Mesendoderm (in vitro differentiated cells): ENCODE measurements around the gene GGACT.

Experiments
- DNase-seq: peaks from one replicate; pipeline ENCODE4 v3.0.0; 2013
- H2AK5ac ChIP-seq: 2 replicates; pipeline ENCODE4 v1.6.1; 2013; ENCODE audit warnings: low read length, inconsistent platforms
- H2BK120ac ChIP-seq: 2 replicates; pipeline ENCODE4 v1.6.1; 2013; ENCODE audit warnings: low read depth, mild to moderate bottlenecking, low read length, moderate library complexity, mixed read lengths
- H2BK15ac ChIP-seq: replicated peaks from 2 replicates; pipeline ENCODE4 v1.6.1; 2013; ENCODE audit warnings: low read depth, mild to moderate bottlenecking, moderate library complexity
- H2BK5ac ChIP-seq: 2 replicates; pipeline ENCODE4 v1.6.1; 2013; ENCODE audit warnings: low read length, inconsistent platforms
- H3K18ac ChIP-seq: 2 replicates; pipeline ENCODE4 v1.6.1; 2013; ENCODE audit warnings: mild to moderate bottlenecking, low read length, mixed read lengths
- H3K23ac ChIP-seq: one replicate; pipeline ENCODE4 v1.6.1; 2013; ENCODE audit warnings: low read length
- H3K27ac ChIP-seq: 2 replicates; pipeline ENCODE4 v1.5.1; 2013; ENCODE audit warnings: low read depth, mild to moderate bottlenecking, inconsistent platforms, low read length, moderate library complexity
- H3K27me3 ChIP-seq: 2 replicates; pipeline ENCODE4 v1.6.1; 2013; ENCODE audit warnings: low read length, control low read depth, mild to moderate bottlenecking, inconsistent platforms; ENCODE audit not compliant: insufficient read depth, poor library complexity
- H3K36me3 ChIP-seq: 2 replicates; pipeline ENCODE4 v1.6.1; 2013; ENCODE audit warnings: low read length, inconsistent platforms; ENCODE audit not compliant: control insufficient read depth, insufficient read depth
- H3K4ac ChIP-seq: one replicate; pipeline ENCODE4 v1.6.1; 2013; ENCODE audit warnings: low read depth, mild to moderate bottlenecking, low read length, moderate library complexity
- H3K4me1 ChIP-seq: 2 replicates; pipeline ENCODE4 v1.6.1; 2013; ENCODE audit warnings: low read depth, low read length, inconsistent platforms; ENCODE audit not compliant: control insufficient read depth
- H3K4me2 ChIP-seq: 2 replicates; pipeline ENCODE4 v1.6.1; 2013; ENCODE audit warnings: low read length
- H3K4me3 ChIP-seq: 2 replicates; pipeline ENCODE4 v1.5.1; 2013; ENCODE audit warnings: mild to moderate bottlenecking, low read length
- H3K56ac ChIP-seq: one replicate; pipeline ENCODE4 v1.6.1; 2013; ENCODE audit warnings: low read length
- H3K79me1 ChIP-seq: 2 replicates; pipeline ENCODE4 v1.6.1; 2013; ENCODE audit warnings: low read length, inconsistent platforms
- H3K79me2 ChIP-seq: 2 replicates; pipeline ENCODE4 v1.6.1; 2013; ENCODE audit warnings: mild to moderate bottlenecking, low read length; ENCODE audit not compliant: control insufficient read depth, insufficient read depth
- H3K9ac ChIP-seq: 2 replicates; pipeline ENCODE4 v1.6.1; 2013; ENCODE audit warnings: low read length, inconsistent platforms
- H4K5ac ChIP-seq: one replicate; pipeline ENCODE4 v1.6.1; 2013; ENCODE audit warnings: low read length
- H4K8ac ChIP-seq: one replicate; pipeline ENCODE4 v1.6.1; 2013; ENCODE audit warnings: low read depth, mild to moderate bottlenecking, control low read depth, low read length, moderate library complexity
- WGBS: extraction: QIAGEN DNeasy Blood & Tissue Kit; methylation state at CpG from one replicate; pipeline ENCODE4 v1.1.7; 2013; ENCODE audit warnings: low lambda C conversion rate, missing lambda C conversion rate; ENCODE audit not compliant: insufficient coverage; ENCODE audit errors: extremely low coverage; 5-methylcytosine and 5-hydroxymethylcytosine counted together

Gene GGACT

DNA sequence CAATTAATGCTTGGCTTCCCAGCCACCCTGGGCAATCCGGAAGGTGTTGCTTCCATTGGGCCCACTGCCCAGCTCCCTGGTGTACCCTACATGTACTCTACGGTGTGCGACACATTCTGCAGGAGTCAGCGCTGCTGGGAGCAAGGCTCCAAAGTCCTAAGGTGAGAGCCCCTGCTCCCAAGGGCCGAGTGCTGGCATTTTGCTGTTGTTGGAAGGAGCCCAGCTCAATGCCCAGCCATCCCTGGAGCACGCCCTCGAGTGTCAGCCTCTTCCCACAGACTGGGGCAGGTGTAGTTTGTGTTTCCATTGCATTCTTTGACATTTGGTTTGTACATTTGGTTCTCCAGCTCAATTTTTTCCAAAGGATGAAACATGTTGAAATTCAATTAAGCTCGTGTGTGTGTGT is 64.6 kb downstream of the GGACT start:
- no peak overlapping the region for H4K5ac ChIP-seq

GRCh38 chr13:100523411-100523810 is 65.2 kb downstream of the GGACT start:
- no peak overlapping the region for H2BK5ac ChIP-seq
- no peak overlapping the region for H4K5ac ChIP-seq
- H3K4me2 ChIP-seq: no peak overlapping the region
- H2BK120ac ChIP-seq: no peak overlapping the region
- H3K27me3 ChIP-seq: no peaks in the 10 kb centered on the region
- no CpG with 5 or more reads among the region's 14 CpGs for WGBS
- DNase-seq: no peak
- no peak overlapping the region for H3K18ac ChIP-seq
- no peak overlapping the region for H3K27ac ChIP-seq
- no peak overlapping the region for H3K23ac ChIP-seq
- H2AK5ac ChIP-seq: no peak overlapping the region
- H3K4me3 ChIP-seq: no peak overlapping the region
- peaks cover 2% of the 10 kb centered on the region for H3K4me1 ChIP-seq
- no peak overlapping the region for H3K9ac ChIP-seq
- H3K79me1 ChIP-seq: no peaks in the 10 kb centered on the region
- H2BK15ac ChIP-seq: no peak overlapping the region
- H3K4ac ChIP-seq: no peak overlapping the region
- no peak overlapping the region for H3K56ac ChIP-seq
- no peak overlapping the region for H4K8ac ChIP-seq
- H3K36me3 ChIP-seq: no peaks in the 10 kb centered on the region
- H3K79me2 ChIP-seq: no peaks in the 10 kb centered on the region

More for the DNA sequence above, 64.6 kb downstream of the GGACT start:
- no peak overlapping the region for H3K18ac ChIP-seq
- H3K79me1 ChIP-seq: no peaks in the 10 kb centered on the region
- no peak overlapping the region for H3K56ac ChIP-seq
- no peak overlapping the region for H3K9ac ChIP-seq
- no peak overlapping the region for H2BK5ac ChIP-seq
- peaks cover 2% of the 10 kb centered on the region for H3K4me1 ChIP-seq
- H2AK5ac ChIP-seq: no peak overlapping the region
- no peak overlapping the region for H2BK15ac ChIP-seq
- no peak overlapping the region for H3K4me2 ChIP-seq
- no peak overlapping the region for H3K23ac ChIP-seq
- H3K4ac ChIP-seq: no peak overlapping the region
- H3K4me3 ChIP-seq: no peak overlapping the region
- no peak overlapping the region for H4K8ac ChIP-seq
- no CpG with 5 or more reads among the region's 8 CpGs for WGBS
- no peak overlapping the region for H2BK120ac ChIP-seq
- H3K79me2 ChIP-seq: no peaks in the 10 kb centered on the region
- H3K27ac ChIP-seq: no peak overlapping the region
- H3K36me3 ChIP-seq: no peaks in the 10 kb centered on the region
- no peak for DNase-seq
- H3K27me3 ChIP-seq: no peaks in the 10 kb centered on the region

GRCh38 chr13:100522618-100523309 is 65.8 kb downstream of the GGACT start:
- H3K4ac ChIP-seq: no peak overlapping the region
- no peak overlapping the region for H4K5ac ChIP-seq
- H3K18ac ChIP-seq: no peak overlapping the region
- H3K4me3 ChIP-seq: no peak overlapping the region
- H3K56ac ChIP-seq: no peak overlapping the region
- H3K79me1 ChIP-seq: no peaks in the 10 kb centered on the region
- H2BK5ac ChIP-seq: no peak overlapping the region
- no CpG with 5 or more reads among the region's 9 CpGs for WGBS
- H3K4me2 ChIP-seq: no peak overlapping the region
- H3K27ac ChIP-seq: no peak overlapping the region
- H3K79me2 ChIP-seq: no peaks in the 10 kb centered on the region
- peaks cover 2% of the 10 kb centered on the region for H3K4me1 ChIP-seq
- no peak overlapping the region for H2BK15ac ChIP-seq
- no peak overlapping the region for H3K9ac ChIP-seq
- H3K27me3 ChIP-seq: no peaks in the 10 kb centered on the region
- no peak for DNase-seq
- no peak overlapping the region for H3K23ac ChIP-seq
- no peak overlapping the region for H2BK120ac ChIP-seq
- no peak overlapping the region for H2AK5ac ChIP-seq
- H3K36me3 ChIP-seq: no peaks in the 10 kb centered on the region
- H4K8ac ChIP-seq: no peak overlapping the region

DNA sequence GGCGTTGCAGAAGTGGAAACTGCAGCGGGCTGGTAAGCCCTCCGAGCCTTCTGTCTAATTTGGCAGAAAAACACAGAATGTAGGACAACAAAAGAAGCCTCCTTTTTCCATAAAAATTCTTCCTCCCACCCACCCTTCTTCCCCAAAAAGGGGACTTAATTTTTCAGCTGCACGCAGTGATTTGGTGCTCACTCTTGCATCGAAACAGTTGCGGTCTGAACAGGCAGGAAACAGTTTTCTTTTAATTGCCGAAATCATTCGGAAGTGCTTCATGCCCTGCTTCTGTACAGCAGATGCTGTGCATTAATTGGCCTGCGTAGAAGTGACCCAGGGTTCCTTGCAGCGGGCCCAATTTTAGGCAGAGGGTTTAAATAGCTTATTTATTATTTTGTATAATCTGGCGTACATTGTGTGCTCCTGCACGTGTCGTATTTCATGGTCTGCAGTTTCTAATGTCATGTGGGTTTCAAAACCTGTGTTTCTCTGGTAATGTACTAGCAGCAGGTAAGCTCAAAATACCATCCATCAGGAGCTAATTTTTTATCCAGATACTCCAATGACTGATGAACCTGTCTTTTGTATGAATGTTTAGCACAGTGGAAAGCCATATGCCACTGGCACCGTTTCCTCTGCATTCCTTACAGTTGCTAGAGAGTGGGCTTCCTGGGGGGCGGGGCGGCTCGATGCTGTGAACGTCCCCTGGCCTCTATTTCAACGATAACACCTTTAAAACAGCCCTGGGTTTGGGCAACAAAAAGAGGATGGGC is 66.6 kb downstream of the GGACT start:
- Histone ChIP-seq H3K56ac (no peak overlapping the region), H3K27me3 (no peaks in the 10 kb centered on the region), H3K4me3 (no peak overlapping the region), H3K23ac (no peak overlapping the region), H2BK15ac (peak overlapping the region; percentile 20), H3K79me1 (no peaks in the 10 kb centered on the region), H3K4ac (no peak overlapping the region), H3K18ac (no peak overlapping the region), H3K4me1 (peaks cover 2% of the 10 kb centered on the region), H2AK5ac (no peak overlapping the region), H4K5ac (no peak overlapping the region), H3K36me3 (no peaks in the 10 kb centered on the region), H3K4me2 (no peak overlapping the region), H2BK120ac (no peak overlapping the region), H3K27ac (no peak overlapping the region), H4K8ac (no peak overlapping the region), H3K79me2 (no peaks in the 10 kb centered on the region), H3K9ac (no peak overlapping the region), H2BK5ac (no peak overlapping the region)
- DNase-seq: no peak
- WGBS: no CpG with 5 or more reads among the region's 19 CpGs

DNA sequence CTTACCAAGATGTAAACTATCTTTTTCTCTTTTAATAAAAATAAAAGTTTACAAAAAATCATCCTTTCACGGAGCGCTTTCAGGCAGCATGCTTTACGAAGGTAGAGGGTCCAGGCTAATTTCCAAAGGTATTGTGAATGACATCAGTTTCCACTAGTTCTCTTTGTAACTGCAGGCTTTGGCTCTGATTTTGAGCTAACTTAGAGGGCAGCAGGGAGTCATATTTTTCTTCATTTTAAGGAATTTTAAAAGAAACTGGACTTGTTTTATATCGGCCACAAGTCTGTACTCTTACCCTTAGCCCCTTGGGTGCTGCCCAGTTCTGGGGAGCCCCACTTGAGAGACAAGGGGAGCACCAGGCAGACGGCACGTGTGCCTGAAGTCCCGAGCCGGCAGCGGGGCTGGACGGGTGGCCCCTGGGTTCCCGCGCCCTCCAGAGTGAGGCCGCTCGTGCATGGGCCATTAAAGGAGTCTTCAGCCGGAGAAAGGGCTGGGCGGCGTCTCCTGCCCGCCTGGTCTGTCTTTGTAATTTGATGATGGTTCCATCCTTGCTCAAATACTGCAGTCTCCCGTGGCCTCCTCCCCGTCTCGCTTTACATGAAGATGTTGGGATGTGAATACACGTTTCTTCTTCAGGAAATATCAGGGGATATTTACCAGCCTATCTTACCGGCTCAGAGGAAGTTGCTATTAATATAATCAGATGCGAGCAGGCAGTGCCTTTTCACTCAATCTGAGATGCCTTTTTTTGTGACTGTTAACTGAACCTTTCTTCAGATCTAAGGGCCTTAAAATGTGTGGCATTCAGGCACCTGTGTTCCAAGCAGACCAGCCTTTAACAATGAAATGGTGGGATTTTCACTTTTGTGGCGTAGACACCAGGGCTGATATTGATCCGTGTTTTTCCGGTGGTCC is 67.4 kb downstream of the GGACT start:
- H4K8ac ChIP-seq: no peak overlapping the region
- no peak overlapping the region for H4K5ac ChIP-seq
- no CpG with 5 or more reads among the region's 27 CpGs for WGBS
- peaks cover 2% of the 10 kb centered on the region for H3K4me1 ChIP-seq
- H3K4me2 ChIP-seq: no peak overlapping the region
- H3K27me3 ChIP-seq: no peaks in the 10 kb centered on the region
- no peaks in the 10 kb centered on the region for H3K79me2 ChIP-seq
- no peaks in the 10 kb centered on the region for H3K36me3 ChIP-seq
- H3K23ac ChIP-seq: no peak overlapping the region
- peak overlapping the region; percentile 12 for H3K18ac ChIP-seq
- no peak for DNase-seq
- no peak overlapping the region for H2BK5ac ChIP-seq
- H3K4ac ChIP-seq: no peak overlapping the region
- H3K27ac ChIP-seq: no peak overlapping the region
- peak overlapping the region; percentile 37 for H3K9ac ChIP-seq
- no peak overlapping the region for H2AK5ac ChIP-seq
- H2BK15ac ChIP-seq: peak overlapping the region; percentile 20
- peak overlapping the region; percentile 35 for H3K56ac ChIP-seq
- H3K4me3 ChIP-seq: no peak overlapping the region
- no peak overlapping the region for H2BK120ac ChIP-seq
- no peaks in the 10 kb centered on the region for H3K79me1 ChIP-seq
